CD4-positive, alpha-beta T cell treated with Interleukin-12 subunit alpha and Interleukin-12 subunit beta, for 1 hour (primary cell): Measurements from ENCODE around the gene HK3.

Experiments used
- DNase-seq: peaks from one replicate; pipeline ENCODE4 v3.0.0-alpha.2; 2020

HK3 gene

DNA sequence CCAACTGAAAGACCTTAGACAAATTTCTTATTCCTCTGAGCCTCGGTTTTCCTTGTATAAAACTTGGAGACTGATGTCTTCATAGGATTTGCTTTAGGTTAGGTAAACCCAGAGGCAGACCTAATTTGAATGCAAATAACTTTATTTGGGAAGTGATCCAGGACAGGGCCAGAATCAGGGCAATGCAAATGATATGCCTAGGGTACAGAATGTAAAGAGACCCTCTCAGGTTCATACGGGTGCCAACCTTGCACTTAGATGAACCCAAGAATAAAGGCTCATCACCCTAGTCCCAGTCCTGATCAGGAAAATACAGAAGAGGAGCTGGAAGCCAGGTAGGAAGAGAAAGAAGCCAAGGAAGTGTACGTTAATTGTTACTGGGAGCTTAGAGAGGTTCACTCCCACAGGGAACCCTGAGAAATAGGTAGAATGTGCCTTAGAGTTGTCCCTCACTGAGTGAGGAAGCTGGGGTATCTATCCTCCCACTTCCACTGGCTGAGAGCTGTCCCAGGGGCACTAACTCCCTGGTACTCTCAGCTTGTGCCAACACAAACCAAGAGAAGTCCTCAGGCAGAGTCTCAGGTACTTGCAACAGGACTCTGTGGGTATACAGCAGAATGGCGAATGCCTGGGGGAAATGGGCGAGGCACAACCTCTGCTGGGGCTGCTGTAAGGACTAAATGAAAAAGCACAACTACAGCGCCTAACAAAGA is 3.1 kb upstream of the HK3 start:
- DNase-seq = no peak

DNA sequence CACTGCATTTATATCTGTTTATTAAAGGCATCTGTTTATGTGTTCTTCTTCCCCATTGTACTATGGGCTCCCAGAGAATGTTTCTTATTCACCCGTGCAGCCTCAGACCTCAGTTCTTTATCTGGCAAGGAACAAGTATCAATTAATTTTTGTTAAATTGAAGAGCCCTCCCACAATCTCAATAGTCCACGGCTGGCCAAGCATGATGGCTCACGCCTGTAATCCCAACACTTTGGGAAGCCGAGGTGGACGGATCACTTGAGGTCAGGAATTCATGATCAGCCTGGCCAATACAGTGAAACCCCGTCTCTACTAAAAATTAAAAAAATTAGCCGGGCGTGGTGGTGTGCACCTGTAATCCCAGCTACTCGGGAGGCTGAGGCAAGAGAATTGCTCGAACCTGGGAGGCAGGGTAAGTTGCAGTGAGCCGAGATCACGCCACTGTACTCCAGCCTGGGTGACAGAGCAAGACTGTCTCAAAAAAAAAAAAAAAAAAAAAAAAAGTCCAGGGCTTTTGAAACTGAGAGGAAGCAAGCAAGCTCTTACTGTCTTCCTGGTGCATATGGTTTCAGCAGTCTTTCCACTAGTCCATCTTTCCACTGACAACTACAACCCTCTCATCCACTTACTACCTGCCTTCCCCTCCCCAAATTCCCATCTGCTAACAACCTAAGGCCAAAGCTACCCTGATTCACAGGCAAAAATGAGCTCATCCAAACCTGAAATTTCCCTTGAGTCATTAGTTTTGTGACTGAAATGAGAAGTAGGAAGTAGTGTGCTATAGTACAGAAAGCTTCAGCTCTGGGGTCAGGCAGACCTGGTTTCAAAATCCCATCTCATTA is 2.3 kb upstream of the HK3 start:
- DNase-seq = no peak

DNA sequence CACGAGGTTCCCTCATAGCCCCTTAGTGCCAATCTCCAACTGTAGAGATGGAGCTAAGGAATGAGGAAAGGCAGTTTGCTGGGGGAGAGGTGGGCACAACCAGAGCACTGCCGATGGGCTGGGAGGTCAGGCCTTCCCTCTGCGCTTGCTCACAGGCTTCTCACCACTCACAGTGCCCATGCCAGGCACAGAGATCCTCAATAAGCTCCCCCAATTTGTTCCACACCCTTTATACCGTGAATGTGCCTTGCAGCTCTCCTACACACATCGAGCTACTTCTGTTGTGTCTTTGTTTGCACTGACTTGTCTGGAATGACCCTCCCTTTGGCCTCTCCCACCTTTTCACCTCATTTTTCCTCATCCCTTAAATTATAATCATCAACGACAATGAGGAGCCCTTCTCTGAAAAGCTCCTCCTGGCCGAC is 1.6 kb upstream of the HK3 start:
- no peak for DNase-seq

- no peak for DNase-seq
These were observed 1.0 kb upstream of the HK3 start for GRCh38 chr5:176899946-176900779.

DNA sequence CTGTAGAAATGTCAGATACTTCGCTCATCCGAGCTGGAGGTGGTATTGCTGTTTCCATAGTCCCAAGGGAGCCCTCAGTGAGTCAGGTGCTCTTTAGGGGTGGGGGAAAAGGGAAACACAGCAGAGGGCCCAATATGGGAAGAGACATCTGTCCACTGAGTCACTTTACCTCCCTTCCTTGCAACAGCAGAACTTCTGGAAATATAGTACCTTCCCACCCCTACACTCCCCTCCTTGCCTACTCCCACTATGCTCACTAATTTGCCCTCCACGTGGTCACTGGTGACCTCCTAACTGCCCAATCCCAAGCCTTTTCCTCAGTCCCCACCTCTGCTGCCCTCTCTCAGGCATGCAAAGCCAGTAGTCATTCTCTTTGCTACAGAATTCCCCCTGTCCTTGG is 1.9 kb downstream of the HK3 start:
- no peak for DNase-seq

- DNase-seq = no peak
These were observed 3.3 kb downstream of the HK3 start for GRCh38 chr5:176895831-176896230.

DNA sequence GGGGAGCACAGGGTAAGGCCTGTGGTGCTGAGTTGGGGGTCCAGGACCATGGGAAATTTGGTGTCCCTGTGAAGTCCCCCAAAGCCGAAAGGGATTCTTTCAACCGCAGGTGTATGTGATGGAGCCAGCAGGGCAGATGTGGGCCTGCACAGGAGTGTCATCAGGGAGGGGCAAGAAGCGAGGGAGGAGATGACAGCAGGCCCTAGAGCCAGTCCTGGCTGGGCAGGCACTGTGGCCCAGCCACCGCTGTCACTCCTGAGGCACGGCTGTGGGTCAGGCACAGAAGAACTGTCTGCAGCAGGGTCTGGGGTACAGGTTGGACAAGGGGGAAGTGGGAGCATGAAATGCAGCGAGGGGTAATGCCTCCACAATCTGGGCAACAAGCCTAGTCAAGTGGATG is 4.8 kb downstream of the HK3 start:
- no peak for DNase-seq

DNA sequence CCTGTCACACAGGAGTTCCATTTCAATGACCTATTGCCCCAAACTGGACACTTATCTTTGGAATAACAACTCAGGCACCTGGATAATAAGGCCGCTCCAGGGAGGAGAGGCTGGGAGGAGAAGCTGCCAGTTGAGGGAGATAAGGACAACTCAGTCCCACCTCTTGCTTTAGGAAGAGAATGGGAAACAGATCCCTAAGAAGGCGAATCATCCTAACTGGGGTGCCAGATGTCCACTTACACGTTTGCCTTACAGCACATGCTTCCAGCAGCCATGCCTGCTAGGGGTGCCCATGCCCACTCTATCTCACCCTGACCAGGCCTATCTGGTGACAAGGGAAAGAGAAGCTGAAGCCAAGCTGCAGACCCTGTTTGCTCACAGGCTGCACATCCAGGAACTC is 6.5 kb downstream of the HK3 start:
- no peak for DNase-seq

DNA sequence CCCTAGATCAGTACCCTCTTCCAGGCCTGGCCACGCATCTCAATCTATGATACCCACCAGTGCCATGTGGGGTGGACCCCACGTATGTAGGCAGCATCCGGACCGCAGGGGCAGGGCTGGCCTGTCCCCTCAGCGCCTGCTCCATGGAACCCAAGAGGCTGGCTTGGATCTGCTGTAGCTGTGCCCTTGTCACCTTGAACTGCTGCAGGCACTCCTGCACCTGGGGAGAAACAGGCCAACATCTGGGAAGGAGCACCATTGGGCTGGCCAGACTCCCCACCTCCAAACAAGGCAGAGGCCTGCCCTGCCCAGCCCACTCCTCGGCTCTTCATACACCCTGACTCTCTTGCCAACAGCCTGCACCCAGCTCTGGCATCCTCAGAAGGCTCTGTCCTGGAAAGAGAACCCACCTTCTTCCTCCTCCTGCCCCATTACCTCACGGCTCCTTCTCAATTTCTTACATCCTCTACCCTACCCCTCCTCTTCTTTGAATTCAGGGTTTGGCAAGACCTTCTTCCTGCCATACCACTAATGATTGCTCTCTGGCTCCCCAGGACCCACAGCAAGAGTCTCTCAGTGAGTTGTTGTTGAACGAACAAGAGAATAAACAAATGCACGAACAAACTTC is 7.7 kb downstream of the HK3 start:
- no peak for DNase-seq

DNA sequence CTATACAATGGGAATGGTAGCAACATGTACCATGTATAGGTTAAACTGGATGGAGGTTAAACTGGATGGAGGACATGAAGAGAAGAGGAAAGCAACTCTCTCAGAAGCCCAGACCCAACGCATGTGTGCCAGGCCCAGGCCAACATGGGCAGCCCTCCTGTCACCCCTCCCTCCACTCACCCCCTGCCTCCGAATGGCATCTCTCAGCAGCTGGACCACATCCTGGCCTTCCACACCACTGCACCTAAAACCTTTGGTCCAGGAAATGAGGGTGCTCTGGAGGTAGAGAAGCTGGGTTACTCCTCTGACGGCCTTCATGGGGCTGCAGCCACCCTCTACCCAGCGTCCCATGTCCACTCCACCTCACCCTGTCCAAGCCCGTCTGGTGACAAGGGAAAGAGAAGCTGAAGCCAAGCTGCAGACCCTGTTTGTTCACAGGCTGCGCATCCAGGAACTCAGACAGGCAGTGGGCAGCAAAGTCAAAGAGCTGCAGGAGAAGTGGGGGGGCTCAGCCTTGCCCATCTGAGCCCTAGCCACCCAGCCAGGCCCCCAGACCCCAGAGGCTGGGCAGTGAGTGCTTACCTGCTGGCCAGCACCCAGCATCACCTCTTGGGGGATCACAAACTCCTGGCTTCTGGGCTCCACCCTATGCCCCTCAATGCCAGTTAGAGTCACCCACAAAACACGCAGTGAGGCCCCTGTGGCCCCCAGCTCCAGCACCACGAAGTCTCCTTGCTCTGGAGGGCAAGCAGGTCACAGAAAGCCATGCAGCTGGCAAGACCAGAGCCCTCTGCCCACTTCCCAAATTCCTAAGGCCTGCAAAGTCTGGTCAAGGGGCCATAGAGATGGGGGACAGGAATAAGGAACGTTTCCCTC is 8.5 kb downstream of the HK3 start:
- DNase-seq = no peak

DNA sequence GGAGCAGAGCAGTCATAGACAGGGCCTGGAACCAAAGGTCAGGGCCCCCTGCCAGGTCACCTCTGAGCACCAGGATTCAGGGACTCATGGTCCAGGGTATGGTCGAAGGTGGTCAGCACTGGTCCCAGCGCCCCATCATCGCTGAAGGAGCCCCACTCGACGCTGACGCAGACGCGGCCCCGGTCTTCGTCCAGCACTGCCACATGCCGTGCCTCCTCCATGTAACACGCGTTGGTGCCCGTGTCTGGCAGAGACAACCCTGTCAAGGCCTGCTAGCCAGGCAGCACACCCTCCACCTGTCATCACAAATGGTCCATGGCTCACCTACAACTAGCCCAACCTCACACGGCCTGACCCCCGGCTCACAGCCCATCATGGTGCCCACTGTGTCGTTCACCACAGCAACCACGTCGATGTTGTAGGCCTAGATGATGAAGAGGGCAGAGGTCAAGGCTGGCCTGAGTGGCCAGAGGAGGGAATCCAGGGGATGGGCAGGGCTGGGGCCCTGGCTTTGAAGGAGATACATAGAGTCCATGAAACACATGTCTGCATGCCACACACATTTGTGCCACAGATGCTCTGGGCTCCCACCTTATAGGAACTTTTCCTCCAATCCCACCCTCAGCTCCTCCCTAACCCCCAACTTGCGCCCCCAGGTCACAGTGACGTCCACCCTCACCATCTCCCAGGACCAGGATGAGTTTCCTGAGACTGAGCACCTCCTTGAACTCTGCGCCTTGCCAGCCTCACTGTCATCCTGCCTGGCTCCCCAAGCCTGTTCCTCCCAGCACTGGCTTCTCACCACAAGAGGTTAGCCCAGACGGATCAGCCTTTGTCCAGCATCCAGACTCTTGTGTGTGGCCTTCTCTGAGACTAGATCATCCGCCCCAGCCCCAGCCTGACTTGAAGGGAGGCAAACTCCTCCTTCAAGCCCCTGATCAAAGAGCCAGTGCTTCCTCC is 9.5 kb downstream of the HK3 start:
- DNase-seq = no peak

DNA sequence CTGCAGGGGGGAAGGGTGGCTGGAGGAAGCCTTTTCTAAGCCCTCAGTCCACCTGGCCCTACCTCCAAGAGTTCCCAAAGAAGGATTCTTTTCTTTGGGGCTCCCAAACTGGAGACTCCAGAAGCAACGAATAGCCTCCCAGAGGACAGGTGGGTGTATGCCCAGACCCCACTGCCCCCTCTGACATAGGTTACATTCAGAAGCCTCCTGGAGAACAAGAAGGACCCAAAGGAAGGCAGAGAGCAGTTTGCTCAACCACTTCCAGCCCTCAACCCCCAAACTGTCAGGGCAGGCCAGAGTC is 10.3 kb downstream of the HK3 start:
- no peak for DNase-seq

- DNase-seq = no peak
These were observed 10.9 kb downstream of the HK3 start for GRCh38 chr5:176888016-176888864.

DNA sequence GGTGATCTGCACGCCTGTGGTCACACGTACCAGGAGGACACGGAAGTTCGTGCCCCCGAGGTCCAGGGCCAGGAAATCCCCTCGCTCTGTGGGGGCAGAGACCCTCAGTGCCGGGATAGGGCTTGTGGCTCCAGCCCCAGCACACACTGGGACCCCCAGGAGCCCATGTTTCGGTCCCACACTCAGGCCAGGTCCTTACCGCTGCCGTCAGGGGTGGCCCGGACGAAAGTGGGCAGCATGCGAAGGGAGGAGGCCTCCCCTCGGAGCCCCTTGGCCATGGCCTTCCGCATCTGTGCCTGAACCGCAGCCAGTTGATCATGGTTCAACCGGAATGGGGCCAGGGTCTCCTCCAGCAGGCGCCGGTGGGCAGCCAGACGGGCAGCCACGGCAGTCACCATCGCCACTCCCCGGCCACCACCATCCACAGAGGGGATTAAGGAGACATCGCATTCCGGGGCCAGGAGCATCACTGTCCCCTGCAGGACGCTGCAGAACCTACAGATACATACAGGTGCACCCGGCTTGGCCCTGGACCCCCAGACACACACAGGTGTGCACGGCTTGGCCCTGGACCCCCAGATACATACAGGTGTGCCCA is 11.8 kb downstream of the HK3 start:
- DNase-seq = no peak

DNA sequence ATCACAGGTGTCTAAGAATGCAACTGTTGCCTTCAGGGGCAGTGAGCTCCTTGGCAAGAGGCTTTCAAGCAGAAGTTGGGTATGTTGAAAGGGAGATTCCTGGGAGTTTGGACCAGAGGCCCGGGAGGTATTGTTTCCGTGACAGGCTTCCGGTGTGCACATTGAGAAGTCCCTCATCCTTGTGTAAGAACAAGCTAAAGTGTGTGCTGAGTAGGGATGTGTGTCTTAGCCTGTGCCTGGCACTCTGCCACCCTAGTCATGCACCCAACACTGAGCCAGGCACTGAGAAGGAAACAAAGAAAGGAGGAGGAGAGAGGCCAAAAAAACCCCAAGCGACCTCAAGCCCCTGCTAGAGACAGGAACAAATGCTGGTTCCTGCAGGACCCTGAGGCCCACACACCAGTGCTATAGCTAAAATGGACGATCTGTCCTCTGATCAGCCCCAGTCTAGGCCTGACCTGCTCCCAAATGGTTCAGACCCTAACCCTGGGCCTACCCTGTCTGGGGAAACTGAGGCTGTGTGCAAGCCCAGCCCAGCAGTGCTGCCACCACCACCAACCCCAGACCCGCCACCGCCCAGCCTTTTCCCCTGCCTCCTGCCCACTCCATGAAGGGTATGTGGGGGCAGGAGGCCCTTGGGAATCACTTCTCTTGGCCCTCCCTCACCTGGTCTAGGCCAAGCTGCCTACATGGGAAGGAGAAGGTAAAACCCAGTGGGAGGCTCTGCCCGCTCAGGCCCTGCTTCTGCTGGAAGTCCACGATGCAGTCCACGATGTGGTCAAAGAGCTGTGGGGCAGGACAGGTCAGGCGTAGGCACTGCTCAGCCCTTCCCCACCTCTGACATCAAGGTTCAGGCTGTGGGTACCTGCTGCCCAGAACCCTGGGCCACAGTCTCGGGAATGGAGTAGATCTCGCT is 12.6 kb downstream of the HK3 start:
- no peak for DNase-seq

- DNase-seq = no peak
These were observed 14.6 kb downstream of the HK3 start for GRCh38 chr5:176884571-176884890.

DNA sequence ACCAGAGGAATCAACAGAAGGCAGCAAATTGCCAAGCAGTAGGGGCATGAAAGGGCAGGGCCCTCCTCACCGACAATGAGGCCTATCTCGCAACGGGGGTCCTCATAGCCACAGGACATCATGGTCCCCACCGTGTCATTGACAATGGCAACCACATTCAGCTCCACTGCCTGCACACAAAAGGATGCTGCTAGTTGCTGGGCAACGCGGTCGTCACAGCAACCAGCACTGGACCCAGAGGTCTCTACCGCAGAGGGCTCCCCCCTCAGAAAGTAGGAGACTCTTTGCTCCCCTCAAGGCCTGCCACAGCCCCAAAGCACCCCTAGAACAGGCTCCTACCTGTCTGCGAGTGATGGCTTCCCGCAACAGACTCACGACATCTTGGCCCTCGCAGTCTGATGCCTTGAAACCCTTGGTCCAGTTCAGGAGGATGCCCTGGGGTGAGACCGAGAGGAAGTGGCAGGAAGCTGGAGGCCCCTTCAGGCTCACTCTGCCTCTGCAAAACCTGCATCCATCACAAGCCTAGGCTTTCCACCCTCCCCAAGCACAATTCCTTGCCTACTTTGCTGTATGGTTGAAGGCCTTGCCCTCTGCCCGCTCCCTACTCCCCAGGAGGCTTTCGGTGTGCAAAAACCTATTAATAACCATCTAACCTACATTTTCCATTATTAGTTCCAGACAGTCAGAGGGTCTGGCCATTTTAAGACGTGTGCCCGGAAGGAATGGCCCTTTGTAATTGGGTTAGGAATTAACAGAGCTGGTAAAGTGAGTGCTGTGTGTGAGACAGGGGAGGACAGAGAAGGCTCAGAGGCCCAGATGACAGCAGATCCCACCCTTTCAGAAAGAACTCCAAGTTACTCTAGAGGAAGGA is 15.2 kb downstream of the HK3 start:
- DNase-seq = no peak

- no peak for DNase-seq
These were observed 16.6 kb downstream of the HK3 start for GRCh38 chr5:176882567-176882903.
